Thymus (tissue), 11 donors: ENCODE results near the gene CACNA2D3. TPM values are rescaled to one million over a fixed set of nuclear protein-coding genes. Genes with fewer than 3 reads are reported as not detected.
"Not testable (repeated sequence)": the region's sequence is repeated elsewhere in the genome, so short reads cannot be mapped to it uniquely, and the experiment has no call there.

Experiments
- DNase-seq, 9 donors: peaks; one replicate each; pipeline ENCODE4 v3.0.0-alpha.2; 2013; ENCODE audit warnings: low spot score in 9 of 9, low read depth in 6 of 9, missing footprints in 1 of 9
- H3K27ac ChIP-seq, 2 donors: one replicate each; pipeline ENCODE4 v1.5.1; 2013; ENCODE audit warnings: control low read depth in 1 of 2, low read depth in 1 of 2, low read length in 1 of 2, mild to moderate bottlenecking in 1 of 2, moderate library complexity in 1 of 2
- H3K27me3 ChIP-seq, 2 donors: one replicate each; pipeline ENCODE4 v1.5.1; 2013; ENCODE audit warnings: low read length in 1 of 2; ENCODE audit not compliant: control insufficient read depth in 2 of 2, insufficient read depth in 1 of 2
- H3K36me3 ChIP-seq, 2 donors: one replicate each; pipeline ENCODE4 v1.5.1; 2013; ENCODE audit warnings: low read length in 1 of 2, mild to moderate bottlenecking in 1 of 2, moderate library complexity in 1 of 2; ENCODE audit not compliant: control insufficient read depth in 2 of 2, insufficient read depth in 2 of 2
- H3K4me1 ChIP-seq, 2 donors: one replicate each; pipeline ENCODE4 v1.5.1; 2013; ENCODE audit warnings: low read length in 2 of 2; ENCODE audit not compliant: control insufficient read depth in 2 of 2, insufficient read depth in 2 of 2
- H3K4me3 ChIP-seq, 2 donors: one replicate each; pipeline ENCODE4 v1.5.1; 2013; ENCODE audit warnings: low read length in 2 of 2, control low read depth in 1 of 2, mild to moderate bottlenecking in 1 of 2
- H3K9me3 ChIP-seq, 2 donors: one replicate each; pipeline ENCODE4 v1.5.1; 2013; ENCODE audit warnings: low read length in 1 of 2, mild to moderate bottlenecking in 1 of 2; ENCODE audit not compliant: control insufficient read depth in 2 of 2, insufficient read depth in 1 of 2
- WGBS: extraction: QIAGEN DNeasy Blood & Tissue Kit; methylation state at CpG from one replicate; pipeline ENCODE4 v1.1.7; 2013; 5-methylcytosine and 5-hydroxymethylcytosine counted together
- polyA plus RNA-seq: library from polyadenylated mRNA; stranded (reverse); fragments of 200-250 nt; gene quantifications from one replicate; pipeline ENCODE4 v1.2.3, GENCODE V29; 2013
- total RNA-seq: library from RNA; stranded (reverse); fragments of 120-200 nt; gene quantifications from one replicate; pipeline ENCODE4 v1.2.4, GENCODE V29; 2013
- donor health status: healthy.

The CACNA2D3 gene
- total and polyA plus RNA-seq, 2 donors = 1.8 to 2.1 TPM

DNA sequence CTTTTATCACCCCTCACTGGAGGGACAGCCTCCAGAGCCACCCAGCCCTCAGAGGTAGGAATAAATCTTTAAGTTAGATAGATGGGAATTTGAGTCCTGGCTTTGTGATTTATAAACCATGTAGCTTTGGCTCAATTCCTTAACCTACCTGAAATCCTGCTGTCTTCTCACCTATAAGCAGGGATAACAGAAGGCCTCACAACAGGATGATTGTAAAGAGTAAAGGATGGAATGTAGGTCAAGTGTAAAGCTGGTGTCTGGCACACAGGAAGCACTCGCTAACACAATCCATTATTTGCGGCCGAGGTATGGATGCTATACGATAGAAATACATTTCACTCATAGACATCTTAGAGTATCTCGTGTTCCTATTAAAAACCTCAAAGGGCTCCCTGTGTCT, 968.4 kb downstream of the CACNA2D3 start:
- Histone ChIP-seq H3K36me3 (no peaks in the 10 kb centered on the region), H3K4me1 (no peaks in the 10 kb centered on the region), H3K27ac (no peak overlapping the region), H3K9me3 (no peaks in the 10 kb centered on the region), H3K27me3 (no peaks in the 10 kb centered on the region), H3K4me3 (no peak overlapping the region)
- DNase-seq = no peak
- 86% methylated on average over 5 of the region's 5 CpGs for WGBS

DNA sequence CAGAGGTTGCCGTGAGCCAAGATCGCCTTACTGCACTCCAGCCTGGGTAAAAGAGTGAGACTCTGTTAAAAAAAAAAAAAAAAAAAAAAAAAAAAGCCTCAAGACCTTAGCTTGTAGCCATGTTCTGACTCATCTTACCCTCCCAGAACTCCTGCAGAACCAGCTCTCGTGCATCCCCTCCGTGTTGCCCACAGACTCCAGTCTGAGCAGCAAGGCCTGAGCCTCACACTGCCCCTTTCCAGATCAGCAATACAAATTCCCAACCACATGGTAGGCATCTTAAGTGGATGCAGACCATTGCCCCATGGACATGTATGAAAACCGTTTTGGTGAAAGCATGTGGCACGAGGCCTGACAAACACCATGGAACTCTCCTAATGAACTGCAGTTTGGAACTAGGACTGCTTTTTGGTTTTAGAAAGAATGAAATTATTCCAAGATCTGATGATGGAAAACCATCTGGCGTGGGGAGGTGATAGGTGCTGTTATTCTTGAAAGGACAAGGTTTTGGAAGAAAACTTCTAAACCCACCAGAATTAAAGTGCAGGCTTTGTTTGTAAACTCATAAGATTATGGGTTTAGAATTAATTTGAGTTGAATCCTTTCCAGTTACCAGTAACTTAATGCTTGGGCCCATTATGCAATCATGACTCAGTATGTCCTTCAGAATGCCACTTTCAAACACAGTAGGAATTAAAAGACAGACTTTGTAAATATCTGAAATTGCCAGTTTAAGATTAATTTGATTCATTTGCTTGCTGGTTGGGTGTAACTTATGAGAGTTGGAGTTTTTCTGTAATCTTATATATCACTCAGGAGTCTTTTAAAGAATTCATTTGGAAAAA, 969.3 kb downstream of the CACNA2D3 start:
- DNase-seq = no peak
- H3K4me1 ChIP-seq = no peaks in the 10 kb centered on the region
- no peaks in the 10 kb centered on the region for H3K9me3 ChIP-seq
- H3K36me3 ChIP-seq = no peaks in the 10 kb centered on the region
- no peak overlapping the region for H3K27ac ChIP-seq
- no peaks in the 10 kb centered on the region for H3K27me3 ChIP-seq
- H3K4me3 ChIP-seq = no peak overlapping the region
- 94% methylated on average over 7 of the region's 7 CpGs for WGBS

DNA sequence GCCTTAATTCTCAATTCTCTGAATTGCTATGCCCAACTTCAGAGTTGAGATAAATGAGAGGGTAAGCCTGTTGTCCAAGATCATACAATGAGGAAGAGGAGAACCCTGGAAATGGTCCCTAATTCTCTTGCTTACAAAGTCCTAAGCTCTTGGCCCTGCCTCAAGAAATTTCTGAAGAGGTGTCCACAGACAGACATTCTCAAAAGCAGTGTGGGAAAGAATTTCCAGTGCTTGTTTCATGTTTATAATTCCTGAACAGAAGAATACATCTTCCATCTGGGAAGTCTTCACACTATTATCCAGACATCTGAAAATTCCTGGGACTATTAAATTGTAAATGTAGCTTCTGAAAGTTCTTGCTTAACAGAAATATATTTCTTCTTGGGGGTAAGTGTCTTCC, 972.3 kb downstream of the CACNA2D3 start:
- Histone ChIP-seq H3K27me3 (no peaks in the 10 kb centered on the region), H3K9me3 (no peaks in the 10 kb centered on the region), H3K4me1 (no peaks in the 10 kb centered on the region), H3K4me3 (no peak overlapping the region), H3K27ac (no peak overlapping the region), H3K36me3 (no peaks in the 10 kb centered on the region)
- no peak for DNase-seq

GRCh38 chr3:55097441-55097840, 975.1 kb downstream of the CACNA2D3 start:
- H3K9me3 ChIP-seq = no peaks in the 10 kb centered on the region
- H3K27me3 ChIP-seq = no peaks in the 10 kb centered on the region
- H3K27ac ChIP-seq = no peak overlapping the region
- WGBS = 79% methylated on average over 3 of the region's 3 CpGs
- H3K36me3 ChIP-seq = no peaks in the 10 kb centered on the region
- H3K4me3 ChIP-seq = no peak overlapping the region
- H3K4me1 ChIP-seq = no peaks in the 10 kb centered on the region
- DNase-seq = no peak

DNA sequence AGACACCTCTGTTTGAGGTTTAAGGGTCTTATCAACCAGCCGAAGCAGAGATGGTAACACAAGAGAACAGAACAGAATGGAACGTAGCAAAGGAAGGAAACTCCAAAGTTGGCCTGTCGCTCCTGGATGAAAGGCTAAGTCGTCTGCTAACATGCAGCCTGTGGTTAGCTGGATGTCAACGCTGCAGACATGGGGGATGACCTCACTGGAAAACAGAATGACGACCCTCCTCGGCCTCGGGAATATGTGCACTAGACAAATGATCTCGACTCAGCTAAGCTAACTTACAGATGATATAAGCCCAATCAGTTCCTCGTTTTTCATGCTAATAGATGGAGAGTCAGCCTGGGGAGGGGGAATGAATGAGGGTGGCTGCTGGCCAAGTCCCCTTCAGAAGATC, 983.3 kb downstream of the CACNA2D3 start:
- Histone ChIP-seq H3K36me3 (no peaks in the 10 kb centered on the region), H3K9me3 (no peaks in the 10 kb centered on the region), H3K4me3 (no peak overlapping the region), H3K27me3 (no peaks in the 10 kb centered on the region), H3K4me1 (no peaks in the 10 kb centered on the region), H3K27ac (no peak overlapping the region)
- no peak for DNase-seq
- 70% methylated on average over 10 of the region's 10 CpGs for WGBS

DNA sequence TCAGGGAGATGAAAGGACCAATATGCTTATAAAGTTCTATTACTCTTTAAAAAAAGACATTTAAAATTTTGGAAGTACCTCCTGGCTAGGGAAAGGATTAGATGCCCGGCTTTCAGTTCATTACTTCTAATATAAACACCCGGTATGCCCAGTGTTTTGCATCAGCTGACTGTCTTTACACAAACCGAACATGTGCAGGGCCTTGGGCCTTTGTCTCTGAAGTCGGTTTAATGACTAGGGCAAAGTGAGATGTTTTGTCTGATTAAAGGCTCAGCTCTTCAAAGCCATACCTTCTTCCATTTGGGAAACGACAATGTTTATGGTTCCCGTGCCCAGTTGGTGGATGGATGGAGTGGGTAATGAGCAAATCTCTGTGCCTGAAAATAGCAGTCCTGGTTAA, 984.8 kb downstream of the CACNA2D3 start:
- H3K4me3 ChIP-seq = no peak overlapping the region
- H3K36me3 ChIP-seq = no peaks in the 10 kb centered on the region
- H3K27ac ChIP-seq = no peak overlapping the region
- H3K27me3 ChIP-seq = no peaks in the 10 kb centered on the region
- H3K4me1 ChIP-seq = no peaks in the 10 kb centered on the region
- DNase-seq = no peak
- WGBS = 78% methylated on average over 6 of the region's 6 CpGs
- H3K9me3 ChIP-seq = no peaks in the 10 kb centered on the region

DNA sequence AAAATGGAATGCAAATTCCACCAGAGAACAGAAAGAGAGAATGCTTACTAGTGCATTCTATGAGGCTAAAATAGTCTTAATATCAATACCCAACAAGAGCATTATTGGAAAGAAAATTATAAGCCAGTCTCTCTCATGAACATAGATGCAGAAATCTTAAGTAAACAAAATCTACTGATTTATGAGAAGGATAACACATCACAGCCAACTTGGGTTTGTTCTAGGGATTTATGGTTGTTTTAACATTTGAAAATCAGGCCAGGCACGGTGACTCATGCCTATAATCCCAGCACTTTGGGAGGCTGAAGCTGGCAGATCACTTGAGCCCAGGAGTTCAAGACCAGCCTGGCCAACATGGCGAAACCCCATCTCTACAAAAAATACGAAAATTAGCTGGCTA, 989.6 kb downstream of the CACNA2D3 start:
- not testable (repeated sequence) for H3K27ac ChIP-seq, H3K36me3 ChIP-seq, H3K4me3 ChIP-seq, DNase-seq, H3K4me1 ChIP-seq, H3K9me3 ChIP-seq, H3K27me3 ChIP-seq
- WGBS = 91% methylated on average over 3 of the region's 3 CpGs

- H3K36me3 ChIP-seq = no peaks in the 10 kb centered on the region
- H3K4me3 ChIP-seq = no peak overlapping the region
- H3K27me3 ChIP-seq = no peaks in the 10 kb centered on the region
- WGBS = 93% methylated on average over 5 of the region's 5 CpGs
- no peak for DNase-seq
- H3K9me3 ChIP-seq = no peaks in the 10 kb centered on the region
- no peak overlapping the region for H3K27ac ChIP-seq
- no peaks in the 10 kb centered on the region for H3K4me1 ChIP-seq
These were observed 996.1 kb downstream of the CACNA2D3 start for GRCh38 chr3:55118451-55118850.

- no peaks in the 10 kb centered on the region for H3K27me3 ChIP-seq
- H3K9me3 ChIP-seq = no peaks in the 10 kb centered on the region
- no peak overlapping the region for H3K27ac ChIP-seq
- H3K4me3 ChIP-seq = no peak overlapping the region
- no peak for DNase-seq
- H3K4me1 ChIP-seq = no peaks in the 10 kb centered on the region
- 94% methylated on average over 4 of the region's 4 CpGs for WGBS
- no peaks in the 10 kb centered on the region for H3K36me3 ChIP-seq
These were observed 996.9 kb downstream of the CACNA2D3 start for GRCh38 chr3:55119268-55119667.
